Subcutaneous adipose tissue (tissue), 4 donors: Measurements from ENCODE around the gene CCDC92. TPM values are rescaled to one million over a fixed set of nuclear protein-coding genes. Genes with fewer than 3 reads are reported as not detected.

ENCODE experiments used
- total RNA-seq, 4 donors: library from RNA; depleted of rRNA; stranded (reverse); fragments of >200 nt; gene quantifications; one replicate each; pipeline ENCODE4 v1.1.0, GENCODE V29; 2016
- TF ChIP-seq, protein P1 (sequence below): fragments of 450-650 bp; IDR thresholded peaks from one replicate; pipeline ENCODE4 v1.5.1; 2016; ENCODE audit warnings: low read depth, mild to moderate bottlenecking, control low read depth, antibody characterized with exemption, moderate library complexity

The CCDC92 gene
- total RNA-seq, 4 donors from 2014 or later = 30.3 to 72.3 (median 37.8) TPM

GRCh38 chr12:123961585-123962345 lies 10.9 kb downstream of the CCDC92 start:
- TF ChIP-seq, protein P1, sequence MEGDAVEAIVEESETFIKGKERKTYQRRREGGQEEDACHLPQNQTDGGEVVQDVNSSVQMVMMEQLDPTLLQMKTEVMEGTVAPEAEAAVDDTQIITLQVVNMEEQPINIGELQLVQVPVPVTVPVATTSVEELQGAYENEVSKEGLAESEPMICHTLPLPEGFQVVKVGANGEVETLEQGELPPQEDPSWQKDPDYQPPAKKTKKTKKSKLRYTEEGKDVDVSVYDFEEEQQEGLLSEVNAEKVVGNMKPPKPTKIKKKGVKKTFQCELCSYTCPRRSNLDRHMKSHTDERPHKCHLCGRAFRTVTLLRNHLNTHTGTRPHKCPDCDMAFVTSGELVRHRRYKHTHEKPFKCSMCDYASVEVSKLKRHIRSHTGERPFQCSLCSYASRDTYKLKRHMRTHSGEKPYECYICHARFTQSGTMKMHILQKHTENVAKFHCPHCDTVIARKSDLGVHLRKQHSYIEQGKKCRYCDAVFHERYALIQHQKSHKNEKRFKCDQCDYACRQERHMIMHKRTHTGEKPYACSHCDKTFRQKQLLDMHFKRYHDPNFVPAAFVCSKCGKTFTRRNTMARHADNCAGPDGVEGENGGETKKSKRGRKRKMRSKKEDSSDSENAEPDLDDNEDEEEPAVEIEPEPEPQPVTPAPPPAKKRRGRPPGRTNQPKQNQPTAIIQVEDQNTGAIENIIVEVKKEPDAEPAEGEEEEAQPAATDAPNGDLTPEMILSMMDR = no peak

DNA sequence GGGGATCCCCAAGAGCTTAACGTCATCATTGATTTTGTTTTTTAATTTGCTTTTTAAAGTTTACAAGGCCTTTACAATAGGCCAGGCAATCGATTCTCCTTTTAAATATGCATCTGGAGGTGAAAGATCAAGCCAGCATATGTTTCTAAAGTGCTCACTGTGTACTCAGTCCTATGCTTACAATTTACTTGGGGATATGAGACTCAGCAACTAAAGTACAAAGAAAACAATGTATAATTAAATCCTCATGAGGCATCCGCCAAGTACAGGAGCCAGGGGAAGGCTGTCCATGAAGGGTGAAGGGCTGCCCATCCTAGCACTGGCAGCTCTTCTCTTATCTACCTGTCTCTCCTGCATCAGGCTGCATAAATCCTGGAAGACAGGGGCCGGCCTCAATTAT lies 11.8 kb downstream of the CCDC92 start:
- TF ChIP-seq, protein P1 = no peak

- TF ChIP-seq, protein P1 = no peak
Measured at GRCh38 chr12:123960029-123960735, 12.4 kb downstream of the CCDC92 start.

GRCh38 chr12:123958876-123959275 lies 13.8 kb downstream of the CCDC92 start:
- TF ChIP-seq, protein P1 = no peak

- TF ChIP-seq, protein P1 = no peak
Measured at GRCh38 chr12:123958462-123958861, 14.2 kb downstream of the CCDC92 start.

DNA sequence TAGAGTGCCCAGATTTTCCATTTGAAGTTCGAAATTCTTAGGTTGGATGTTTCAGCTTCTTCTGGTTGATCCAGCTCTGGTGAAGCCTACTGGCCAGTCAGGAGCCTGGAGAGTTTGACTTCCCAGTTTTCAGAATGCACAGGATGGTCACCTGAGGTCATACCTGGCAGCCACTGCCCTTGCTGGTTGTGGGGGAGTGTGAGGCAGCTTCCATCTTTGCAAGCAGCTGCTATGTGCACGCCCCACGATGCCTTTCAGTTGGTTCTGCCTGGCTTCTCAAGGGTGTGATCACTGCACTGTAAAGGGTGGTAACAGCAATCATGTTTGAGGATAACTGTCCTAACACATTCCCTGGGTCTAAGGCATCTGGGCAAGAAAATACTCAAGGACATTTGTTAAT lies 15.4 kb downstream of the CCDC92 start:
- TF ChIP-seq, protein P1 = no peak

DNA sequence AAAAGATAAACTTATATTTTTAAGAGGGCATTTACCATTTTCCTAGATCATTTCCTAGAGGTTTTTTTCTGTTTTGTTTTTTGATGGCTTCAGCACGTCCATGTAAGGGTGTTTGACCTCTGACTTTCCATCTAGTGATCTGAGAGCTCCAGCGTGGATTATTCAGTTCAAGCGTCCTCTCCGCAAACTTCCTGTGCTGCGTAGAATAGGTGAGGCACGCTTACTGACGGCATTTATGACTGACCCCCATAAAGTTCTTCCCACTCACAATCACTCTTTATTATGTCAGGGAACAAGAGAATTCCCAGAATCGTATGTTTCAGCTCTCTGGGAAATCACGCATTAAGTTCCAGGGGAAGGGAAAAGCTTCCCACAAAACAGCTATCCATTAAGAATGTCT lies 16.4 kb downstream of the CCDC92 start:
- TF ChIP-seq, protein P1 = no peak
